Amygdala (tissue), 56 donors: ENCODE measurements around the gene CD300LB.
"Not testable (repeated sequence)": the region's sequence is repeated elsewhere in the genome, so short reads cannot be mapped to it uniquely, and the experiment has no call there.

Source experiments
- DNase-seq, 56 donors: peaks; one replicate each; lab custom pipeline; 2025; lab: John Stamatoyannopoulos, UW

The CD300LB gene

GRCh38 chr17:74531231-74531761, at the start of gene CD300LB:
CD300LB (minus strand) TSS chr17:74531475; CDS start chr17:74531350, 125 bp downstream.
- no peak for DNase-seq

GRCh38 chr17:74579900-74580299, 48.6 kb upstream of the CD300LB start:
- DNase-seq: no peak

GRCh38 chr17:74578979-74579378, 47.7 kb upstream of the CD300LB start:
- DNase-seq: no peak

- DNase-seq: no peak
These were observed 43.3 kb upstream of the CD300LB start for GRCh38 chr17:74574489-74575142.

GRCh38 chr17:74573635-74574034, 42.4 kb upstream of the CD300LB start:
- not testable (repeated sequence) for DNase-seq

- no peak for DNase-seq
These were observed 41.9 kb upstream of the CD300LB start for GRCh38 chr17:74573169-74573568.

GRCh38 chr17:74571621-74572270, 40.5 kb upstream of the CD300LB start:
- DNase-seq: no peak

GRCh38 chr17:74569020-74570003, 38.0 kb upstream of the CD300LB start:
- peak in 18 of 56 donors; percentile 7 to 50 (median 22) for DNase-seq

GRCh38 chr17:74568106-74568873, 37.0 kb upstream of the CD300LB start:
- no peak for DNase-seq

- peak in 3 of 56 donors; percentile 14 to 35 (median 16) for DNase-seq
These were observed 36.1 kb upstream of the CD300LB start, which contains the start of gene CD300H for GRCh38 chr17:74567397-74567796. CD300H (minus strand) TSS chr17:74567509.

GRCh38 chr17:74566132-74566753, 35.0 kb upstream of the CD300LB start:
- DNase-seq: peak in 3 of 56 donors; percentile 6 to 13 (median 10)

- DNase-seq: no peak
These were observed 33.9 kb upstream of the CD300LB start for GRCh38 chr17:74565126-74565525.

- DNase-seq: no peak
These were observed 32.1 kb upstream of the CD300LB start for GRCh38 chr17:74563358-74563757.

- DNase-seq: no peak
These were observed 30.3 kb upstream of the CD300LB start for GRCh38 chr17:74561586-74561985.

- no peak for DNase-seq
These were observed 27.7 kb upstream of the CD300LB start for GRCh38 chr17:74558882-74559519.

- DNase-seq: not testable (repeated sequence)
These were observed 27.1 kb upstream of the CD300LB start for GRCh38 chr17:74558402-74558801.

GRCh38 chr17:74555427-74555940, 24.2 kb upstream of the CD300LB start:
- DNase-seq: no peak

GRCh38 chr17:74554909-74555308, 23.6 kb upstream of the CD300LB start:
- DNase-seq: no peak

GRCh38 chr17:74552037-74552436, 20.8 kb upstream of the CD300LB start:
- no peak for DNase-seq
